ENCODE measurements around the gene PIH1D1. TPM values are rescaled to one million over a fixed set of nuclear protein-coding genes. Genes with fewer than 3 reads are reported as not detected.

Gene PIH1D1
- total and polyA plus RNA-seq, 2 of the 13 experiments (the other 11 are each of a cell fraction or from before 2014, with no cell fraction given) = 110 to 137 TPM

DNA sequence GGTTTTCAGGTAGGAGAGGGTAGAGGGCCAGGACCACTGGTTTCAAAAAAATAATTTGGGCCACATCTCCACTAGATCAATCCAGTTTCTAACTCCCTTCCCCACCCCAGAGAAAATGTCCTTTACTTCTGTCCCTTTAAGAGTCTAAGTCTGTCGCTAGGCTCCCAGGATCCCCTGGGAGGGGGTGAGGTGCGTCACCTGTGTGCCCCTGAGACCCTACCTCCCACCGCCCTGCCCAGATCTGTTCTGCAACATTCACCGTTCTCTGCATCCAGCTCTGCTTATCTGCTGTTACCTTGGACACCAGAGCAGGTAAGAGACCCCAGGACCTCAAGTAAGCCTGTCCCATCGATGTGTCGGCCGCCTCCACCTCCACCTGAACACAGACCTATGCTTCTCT is 26.4 kb downstream of the PIH1D1 start, which contains the start of gene GFY:
TSS of gene GFY (plus strand) at position 211 of the 400 bp plus-strand sequence. CDS start 1,043 bp downstream, outside the sequence.
- H3K36me3 ChIP-seq (replicated peaks in 1 of 2; ENCODE audit: control insufficient read depth in 1 of 2, insufficient read depth in 2 of 2, low read length in 2 of 2) = no peaks in the 10 kb centered on the region
- no peak for ATAC-seq
- H3K27ac ChIP-seq (ENCODE audit: extremely low read length, insufficient read depth, low read length) = no peak within 1 kb of the TSS
- peaks cover 16% of the 10 kb centered on the region for H3K4me1 ChIP-seq (ENCODE audit: insufficient read depth, low read length)
- no peak within 1 kb of the TSS for H3K4me3 ChIP-seq (replicated peaks in 1 of 3; ENCODE audit: insufficient read depth in 1 of 3, low read depth in 2 of 3, low read length in 3 of 3)
- TF ChIP-seq YEATS2 (CRISPR knock-in tag; IDR thresholded peaks at IDR 0.05; ENCODE audit: borderline replicate concordance) (no peak), ZNF644 (CRISPR knock-in tag; IDR thresholded peaks at IDR 0.05; ENCODE audit: low read depth) (no peak), PITX1 (CRISPR knock-in tag; IDR thresholded peaks at IDR 0.05) (no peak), RAD21 (CRISPR knock-in tag; IDR thresholded peaks at IDR 0.05) (no peak), JUND (CRISPR knock-in tag; IDR thresholded peaks at IDR 0.05) (no peak), REL (CRISPR knock-in tag; conservative IDR thresholded peaks at IDR 0.05) (no peak), GLI4 (CRISPR knock-in tag; IDR thresholded peaks at IDR 0.05; ENCODE audit: borderline replicate concordance) (no peak), MED8 (CRISPR knock-in tag; IDR thresholded peaks at IDR 0.05; ENCODE audit: insufficient replicate concordance) (no peak), ZBTB38 (CRISPR knock-in tag; IDR thresholded peaks at IDR 0.05) (no peak), ZNF547 (CRISPR knock-in tag; IDR thresholded peaks at IDR 0.05) (no peak)
- TF ChIP-seq, protein P1, sequence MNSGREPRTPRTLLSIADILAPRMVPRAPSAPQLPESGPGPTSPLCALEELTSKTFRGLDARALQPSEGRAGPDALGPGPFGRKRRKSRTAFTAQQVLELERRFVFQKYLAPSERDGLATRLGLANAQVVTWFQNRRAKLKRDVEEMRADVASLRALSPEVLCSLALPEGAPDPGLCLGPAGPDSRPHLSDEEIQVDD (CRISPR knock-in tag; IDR thresholded peaks at IDR 0.05; ENCODE audit: borderline replicate concordance) = no peak
- TF ChIP-seq, protein P2, sequence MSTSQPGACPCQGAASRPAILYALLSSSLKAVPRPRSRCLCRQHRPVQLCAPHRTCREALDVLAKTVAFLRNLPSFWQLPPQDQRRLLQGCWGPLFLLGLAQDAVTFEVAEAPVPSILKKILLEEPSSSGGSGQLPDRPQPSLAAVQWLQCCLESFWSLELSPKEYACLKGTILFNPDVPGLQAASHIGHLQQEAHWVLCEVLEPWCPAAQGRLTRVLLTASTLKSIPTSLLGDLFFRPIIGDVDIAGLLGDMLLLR (CRISPR knock-in tag; IDR thresholded peaks at IDR 0.05) = no peak
- no peak within 1 kb of the TSS for H3K4me2 ChIP-seq (ENCODE audit: low read depth, low read length)
- no peaks in the 10 kb centered on the region for H3K79me2 ChIP-seq (ENCODE audit: insufficient read depth, low read length)
- in situ Hi-C loops (cut with HindIII; ENCODE audit: extremely low pct_ligation_motif_present, low pct_unique_long_range_greater_than_20kb) (loop anchor here (5.0 kb wide), 1 partner anchor 33 kb away; no protein-coding TSS in a partner anchor), intact Hi-C loops (cut with micrococcal nuclease; ENCODE audit: unreplicated experiment) (loop anchor here (5.0 kb wide), 1 partner anchor 33 kb away; no protein-coding TSS in a partner anchor)
- H2AFZ ChIP-seq (ENCODE audit: low read length) = no peak within 1 kb of the TSS
- WGBS (ENCODE audit: low lambda C conversion rate) = 30% methylated on average over 7 of the region's 7 CpGs
- H3K9me3 ChIP-seq (ENCODE audit: low read length) = no peaks in the 10 kb centered on the region
- ChIA-PET POLR2A (no interaction called here), CTCF (ENCODE audit: low intra/inter-chr PET ratio, low total read pairs) (no interaction called here)
- FAIRE-seq = no peak
- no peak for DNase-seq (ENCODE audit: low spot score)
- H3K9ac ChIP-seq (ENCODE audit: insufficient read depth, low read depth, low read length) = no peak within 1 kb of the TSS
- H4K20me1 ChIP-seq (ENCODE audit: insufficient read depth, low read length) = no peaks in the 10 kb centered on the region
- H3K27me3 ChIP-seq (ENCODE audit: control insufficient read depth in 1 of 2, insufficient read depth in 2 of 2, low read length in 2 of 2) = peaks cover 12 to 89% of the 10 kb centered on the region in 2 experiments
- BruUV-seq (replicated peaks) = no TSS peak
